ENCODE results near the gene SOX13.

SOX13 gene

GRCh38 chr1:204153667-204154066 lies 80.8 kb downstream of the SOX13 start:
- no peak for DNase-seq (ENCODE audit: low spot score)

- no peak for DNase-seq (ENCODE audit: low spot score)
Measured at GRCh38 chr1:204154568-204155255, 81.8 kb downstream of the SOX13 start.

DNA sequence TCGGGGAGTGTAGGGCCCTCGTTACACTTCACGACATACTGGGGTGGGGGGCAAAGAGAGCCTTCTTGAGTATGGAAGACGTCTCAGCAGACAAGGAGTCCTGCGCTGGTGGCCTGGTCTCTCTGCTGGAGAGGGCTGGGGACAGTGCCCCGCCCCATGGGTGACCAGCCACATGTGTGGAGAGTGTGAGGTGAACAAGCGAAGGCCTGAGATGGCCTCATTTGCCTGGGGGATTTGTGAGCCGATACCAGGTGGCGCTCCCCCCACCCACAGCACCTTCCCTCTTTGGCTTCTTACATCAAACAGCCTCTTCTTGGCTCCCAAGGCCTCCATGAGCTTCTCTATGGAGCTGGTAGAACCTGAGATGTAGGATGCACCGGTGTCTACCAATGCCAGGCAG lies 83.0 kb downstream of the SOX13 start:
- DNase-seq (ENCODE audit: low spot score): no peak

DNA sequence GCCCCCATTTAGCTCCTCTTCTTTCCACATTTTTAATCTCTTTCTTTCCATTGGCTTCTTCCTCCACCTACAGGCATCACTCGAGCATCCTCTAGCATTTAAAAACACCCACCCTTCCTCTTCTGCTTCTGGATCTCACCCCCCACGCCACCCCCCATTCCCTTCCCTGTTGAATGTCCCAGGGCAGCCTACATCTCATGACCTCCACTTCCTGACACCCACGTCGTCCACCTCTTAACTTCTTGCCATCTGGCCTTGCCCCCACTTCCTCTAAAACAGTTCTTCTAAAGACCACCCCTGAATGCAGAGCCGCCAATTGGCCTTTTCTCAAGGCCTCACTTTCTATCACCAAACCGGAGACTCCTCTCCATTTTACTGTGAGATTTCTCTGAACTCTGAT lies 85.0 kb downstream of the SOX13 start:
- no peak for DNase-seq (ENCODE audit: low spot score)

- no peak for DNase-seq (ENCODE audit: low spot score)
Measured at GRCh38 chr1:204161609-204162493, 88.9 kb downstream of the SOX13 start.

- DNase-seq (ENCODE audit: low spot score): peak; percentile 65
Measured at GRCh38 chr1:204162494-204163074, 89.7 kb downstream of the SOX13 start.

GRCh38 chr1:204166219-204166618 lies 93.3 kb downstream of the SOX13 start, which contains the start of gene REN:
Gene REN (minus strand): TSS chr1:204166337. CDS start chr1:204166293, 44 bp downstream.
- DNase-seq (ENCODE audit: low spot score): no peak

DNA sequence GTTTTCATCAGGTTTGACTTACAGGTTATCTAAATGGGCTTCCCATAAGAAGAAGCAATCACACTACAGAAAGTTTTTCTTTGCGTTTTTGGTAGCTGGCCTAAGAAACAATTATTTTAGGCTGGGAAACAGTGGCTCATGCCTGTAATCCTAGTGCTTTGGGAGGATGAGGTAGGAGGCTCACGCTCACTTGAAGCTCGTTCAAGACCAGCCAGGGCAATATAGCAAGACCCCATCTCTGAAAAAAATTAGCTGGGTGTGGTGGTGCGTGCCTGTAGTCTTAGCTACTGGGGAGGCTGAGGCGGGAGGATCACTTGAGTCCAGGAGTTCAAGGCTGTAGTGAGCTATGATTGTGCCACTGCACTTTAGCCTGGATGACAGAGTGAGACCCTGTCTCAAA lies 94.8 kb downstream of the SOX13 start:
- no peak for DNase-seq (ENCODE audit: low spot score)

GRCh38 chr1:204169858-204170257 lies 96.9 kb downstream of the SOX13 start:
- no peak for DNase-seq (ENCODE audit: low spot score)

DNA sequence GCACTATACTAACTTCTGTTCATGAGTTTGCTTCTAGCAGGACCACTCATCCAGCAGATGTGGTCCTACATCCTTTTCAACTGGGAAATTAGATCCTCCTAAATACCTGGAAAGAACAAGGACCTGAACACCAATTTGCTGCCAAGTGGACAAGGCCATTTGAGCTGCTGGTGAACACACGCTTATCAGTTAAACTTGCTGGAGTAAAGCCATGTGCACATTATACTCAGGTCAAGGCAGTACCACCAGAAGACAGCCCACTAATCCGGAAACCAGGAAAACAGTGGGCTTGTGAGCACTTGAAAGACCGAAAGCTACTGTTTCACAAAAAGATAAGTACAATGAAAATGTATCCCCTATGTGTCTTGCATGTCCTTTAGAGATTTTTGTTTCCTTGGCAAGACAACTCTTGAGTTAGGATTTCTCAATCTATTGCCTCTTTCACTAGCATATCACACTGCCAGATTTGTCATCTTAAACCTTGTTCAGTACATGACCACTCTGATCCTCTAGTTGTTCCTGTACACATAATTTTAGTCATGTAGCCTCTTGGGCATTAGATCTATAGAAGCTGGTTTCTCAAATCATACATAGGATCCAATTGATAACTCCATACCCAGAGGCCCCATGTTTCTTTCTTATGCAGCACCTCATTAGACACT lies 97.7 kb downstream of the SOX13 start:
- DNase-seq (ENCODE audit: low spot score): no peak

- peak; percentile 95 for DNase-seq (ENCODE audit: low spot score)
Measured at GRCh38 chr1:204171751-204172178, 98.8 kb downstream of the SOX13 start.

DNA sequence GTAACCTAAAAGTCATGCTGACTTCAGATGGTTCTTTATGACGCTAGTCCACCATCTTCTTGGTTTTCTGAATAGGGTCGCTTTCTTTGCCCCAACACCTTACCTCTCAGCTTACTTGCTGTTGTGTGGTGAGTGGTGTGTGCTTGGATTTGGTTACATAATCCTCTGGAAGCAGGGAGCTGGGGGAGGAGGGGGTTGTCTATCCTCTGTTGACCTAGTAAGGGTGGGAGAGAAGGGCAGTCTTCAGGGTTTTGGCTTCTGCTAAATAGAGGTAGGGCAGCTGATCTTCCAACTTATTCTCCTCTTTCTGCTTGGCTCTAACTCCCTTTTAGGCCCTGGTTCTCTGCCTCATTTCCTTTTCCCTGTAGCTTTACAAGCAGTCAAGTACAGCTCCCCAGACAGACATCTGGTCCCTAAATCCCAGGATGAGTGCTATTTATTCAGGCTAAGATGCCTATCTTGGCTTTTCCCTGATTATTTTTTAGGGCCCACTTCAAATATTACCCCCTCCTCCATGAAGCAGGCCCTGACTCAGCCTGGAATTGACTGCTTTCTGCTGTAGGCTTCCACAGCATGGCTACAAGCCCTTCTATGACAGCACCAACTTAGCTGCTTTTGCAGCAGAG lies 99.6 kb downstream of the SOX13 start:
- no peak for DNase-seq (ENCODE audit: low spot score)

GRCh38 chr1:204174958-204175357 lies 102.0 kb downstream of the SOX13 start:
- DNase-seq (ENCODE audit: low spot score): no peak

DNA sequence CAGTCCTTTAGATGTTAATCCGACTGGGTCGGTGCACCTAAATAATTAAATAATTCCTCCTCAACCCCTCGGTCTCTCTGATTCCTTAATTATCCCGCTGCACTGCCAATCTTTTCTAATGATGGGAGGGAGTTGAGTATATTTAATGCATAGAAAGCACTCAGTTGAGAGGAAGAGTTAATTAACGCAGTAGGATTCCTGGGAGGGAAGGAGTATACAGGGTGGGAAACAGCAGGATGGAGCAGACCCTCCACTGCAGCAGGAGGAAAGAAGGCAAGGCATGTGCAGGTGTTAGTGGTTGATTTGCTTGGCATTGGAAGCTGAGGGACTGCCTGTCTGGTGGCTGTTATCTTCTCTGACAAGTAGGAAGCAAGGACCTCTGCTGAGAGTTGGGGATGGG lies 103.1 kb downstream of the SOX13 start:
- no peak for DNase-seq (ENCODE audit: low spot score)

GRCh38 chr1:204177133-204177532 lies 104.2 kb downstream of the SOX13 start:
- no peak for DNase-seq (ENCODE audit: low spot score)
